NCI-H128 (cell line): Measurements from ENCODE around the gene TMEM184C.

Experiments
- DNase-seq: peaks from one replicate; lab custom pipeline; 2025; ENCODE audit not compliant: unreplicated experiment; lab: John Stamatoyannopoulos, UW

TMEM184C gene

DNA sequence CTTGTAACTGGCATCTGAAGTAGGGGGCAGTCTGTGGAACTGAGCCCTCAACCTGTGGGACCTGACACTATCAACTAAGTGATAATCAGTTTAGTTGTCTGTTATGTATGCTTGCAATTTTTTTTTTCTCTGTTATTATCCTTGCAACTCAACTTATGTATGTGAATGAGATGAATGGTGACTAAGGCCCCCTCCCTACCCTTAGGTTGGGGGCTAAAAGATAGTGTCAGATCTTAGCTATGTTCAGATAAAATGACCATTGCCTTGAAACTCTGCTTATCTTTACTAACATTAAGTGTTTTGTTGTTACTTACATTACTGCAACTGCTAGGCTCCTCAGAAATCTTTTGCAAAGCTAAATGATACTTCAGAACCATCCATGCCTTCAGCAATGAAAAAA, 31.5 kb downstream of the TMEM184C start:
- no peak for DNase-seq

DNA sequence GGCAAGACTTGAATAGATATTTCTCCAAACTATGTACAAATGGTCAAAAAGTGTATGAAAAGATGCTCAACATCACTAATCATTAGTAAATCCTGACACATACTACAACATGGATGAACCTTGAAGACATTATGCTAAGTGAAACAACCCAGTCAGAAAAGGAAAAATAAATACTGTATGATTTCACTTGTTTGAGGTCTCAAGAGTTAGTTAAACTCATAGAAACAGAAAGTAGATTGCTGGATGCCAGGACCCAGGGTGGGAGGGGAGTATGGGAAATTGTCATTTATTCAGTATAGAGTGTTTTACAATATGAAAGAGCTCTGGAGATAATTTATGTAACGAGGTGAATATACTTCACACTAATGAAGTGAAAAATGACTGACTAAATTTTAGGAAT, 34.4 kb downstream of the TMEM184C start:
- DNase-seq: no peak

DNA sequence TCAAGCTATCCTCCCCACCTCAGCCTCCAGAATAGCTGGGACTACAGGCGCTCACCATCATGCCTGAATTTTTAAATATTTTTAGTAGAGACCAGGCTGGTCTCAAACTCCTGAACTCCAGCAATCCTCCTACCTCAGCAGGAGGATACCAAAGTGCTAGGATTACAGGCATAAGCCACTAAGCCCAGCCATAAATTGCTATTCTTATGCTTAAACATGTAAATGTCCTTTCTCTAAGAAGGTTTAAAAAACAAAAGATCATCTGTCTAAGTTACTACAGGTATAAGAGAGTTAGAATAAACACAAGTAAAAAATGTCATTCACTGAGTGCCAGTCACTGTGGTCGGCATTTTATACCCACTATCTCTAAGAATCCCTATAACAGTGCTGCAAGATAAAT, 38.4 kb downstream of the TMEM184C start:
- no peak for DNase-seq

DNA sequence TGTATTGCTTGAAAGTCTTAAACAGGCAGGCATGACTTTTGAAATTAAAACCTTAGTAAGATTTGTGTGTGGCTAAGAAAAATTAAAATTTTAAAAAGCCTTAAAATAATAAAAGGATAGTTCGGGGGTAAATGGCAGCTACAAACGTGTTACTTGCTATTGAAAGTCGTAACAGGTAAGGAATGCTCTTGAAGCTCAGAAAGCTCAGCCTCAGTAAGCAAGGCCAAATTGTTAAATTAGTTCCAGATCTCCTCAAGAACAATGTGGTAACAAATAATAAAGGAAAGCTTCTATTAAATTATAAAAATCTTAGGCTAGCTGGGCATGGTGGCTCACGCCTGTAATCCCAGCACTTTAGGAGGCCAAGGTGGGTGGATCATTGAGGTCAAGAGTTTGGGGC, 41.3 kb downstream of the TMEM184C start:
- no peak for DNase-seq

DNA sequence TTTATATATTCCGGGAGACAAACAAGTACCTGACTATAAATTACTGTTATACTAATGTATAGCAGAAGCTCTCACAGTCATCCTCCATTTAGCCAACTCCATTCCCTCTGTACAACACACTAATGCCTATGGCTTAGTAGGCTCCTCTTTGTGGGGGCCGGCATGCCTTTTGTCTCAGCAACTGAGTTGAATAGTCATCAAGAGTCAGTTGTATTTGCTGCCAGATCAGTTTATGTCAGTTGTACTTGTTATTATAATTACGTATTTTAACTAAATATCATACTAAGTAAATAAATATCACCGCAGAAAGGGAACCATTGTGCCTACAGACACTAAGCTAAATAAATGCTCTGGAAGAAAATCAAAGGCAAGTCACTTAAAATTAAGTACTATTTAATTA, 56.9 kb downstream of the TMEM184C start:
- no peak for DNase-seq

DNA sequence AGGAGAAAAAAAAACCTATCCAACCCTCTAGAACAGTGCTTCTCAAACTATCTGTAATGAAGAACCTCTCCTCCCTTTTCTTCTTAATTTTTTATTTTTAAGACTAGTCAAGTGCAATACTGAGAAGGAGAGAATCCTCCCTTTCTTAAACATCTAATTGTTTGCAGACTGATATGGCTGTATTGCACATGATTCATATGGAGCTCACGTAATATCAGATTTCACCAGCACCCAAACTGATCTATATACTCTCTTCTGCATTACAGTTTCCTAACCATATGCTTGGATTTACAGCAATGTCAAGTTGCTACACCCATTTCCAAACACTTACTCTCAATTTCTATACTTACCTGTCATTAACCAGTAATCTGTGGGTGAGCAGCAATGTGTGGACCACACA, 57.3 kb downstream of the TMEM184C start:
- no peak for DNase-seq

DNA sequence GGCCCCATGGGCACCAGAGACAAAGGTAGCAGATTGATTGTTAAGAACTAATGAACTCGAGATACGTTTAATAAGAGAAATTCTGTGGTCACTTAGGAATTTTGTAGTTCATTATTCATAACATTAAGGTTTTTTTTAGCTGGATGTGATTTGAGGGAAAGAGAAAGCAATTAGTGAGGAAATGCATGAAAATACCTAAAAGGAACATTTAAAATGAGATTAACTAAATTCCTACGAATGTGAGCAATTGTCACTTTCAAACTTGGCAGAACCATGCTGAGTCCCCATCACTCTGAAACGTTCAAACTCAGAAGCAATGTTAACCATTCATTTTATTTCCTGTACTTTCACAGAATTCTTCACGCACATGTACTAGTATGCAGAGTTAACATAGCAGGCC, 60.9 kb downstream of the TMEM184C start:
- no peak for DNase-seq

DNA sequence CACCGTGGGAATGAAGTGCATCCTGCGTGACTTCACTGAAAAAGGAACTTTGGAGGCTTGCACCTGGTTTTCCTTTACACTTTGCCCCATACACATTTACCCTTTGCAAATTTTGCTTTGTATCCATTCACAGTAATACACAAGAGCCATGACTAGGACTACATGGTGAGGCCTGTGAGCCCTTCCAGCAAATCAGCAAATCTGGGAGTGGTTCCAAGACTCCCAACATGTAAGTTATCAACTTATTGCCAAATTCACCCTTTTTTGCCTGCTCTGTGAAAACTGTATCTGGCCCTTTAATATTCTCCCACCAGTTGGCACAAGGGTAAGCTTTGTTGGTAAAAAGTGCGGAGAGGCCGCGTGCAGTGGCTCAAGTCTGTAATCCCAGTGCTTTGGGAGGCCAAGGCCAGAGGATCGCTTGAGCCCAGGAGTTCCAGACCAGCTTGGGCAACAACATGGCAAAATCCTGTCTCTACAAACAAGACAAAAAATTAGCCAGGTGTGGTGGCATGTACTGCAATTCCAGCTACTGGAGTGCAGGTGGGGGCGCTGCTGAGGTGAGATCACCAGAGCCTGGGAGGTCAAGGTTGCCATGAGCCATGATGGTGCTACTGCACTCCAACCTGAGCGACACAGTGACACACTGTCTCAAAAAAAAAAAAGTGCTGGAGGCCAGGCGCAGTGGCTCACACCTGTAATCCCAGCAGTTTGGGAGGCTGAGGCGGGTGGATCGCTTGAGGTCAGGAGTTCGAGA, 61.8 kb downstream of the TMEM184C start:
- no peak for DNase-seq

DNA sequence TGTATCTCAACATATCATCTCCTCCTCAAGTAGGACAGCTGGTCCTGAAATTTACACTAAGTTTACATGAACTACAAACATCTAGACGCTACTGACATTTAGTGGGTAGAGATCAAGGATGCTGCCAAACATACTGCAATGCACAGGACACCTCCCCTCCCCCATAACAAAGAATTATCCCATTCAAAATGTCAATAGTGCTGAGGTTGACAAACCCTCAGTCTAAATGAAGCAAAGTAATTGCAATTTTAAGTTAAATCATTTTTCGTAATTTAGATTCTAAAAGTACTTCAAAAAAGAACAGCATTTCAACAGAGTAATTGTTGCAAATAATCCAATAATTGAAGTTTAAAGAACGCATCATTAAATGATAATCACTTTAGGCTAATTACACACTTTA, 65.6 kb downstream of the TMEM184C start:
- no peak for DNase-seq

DNA sequence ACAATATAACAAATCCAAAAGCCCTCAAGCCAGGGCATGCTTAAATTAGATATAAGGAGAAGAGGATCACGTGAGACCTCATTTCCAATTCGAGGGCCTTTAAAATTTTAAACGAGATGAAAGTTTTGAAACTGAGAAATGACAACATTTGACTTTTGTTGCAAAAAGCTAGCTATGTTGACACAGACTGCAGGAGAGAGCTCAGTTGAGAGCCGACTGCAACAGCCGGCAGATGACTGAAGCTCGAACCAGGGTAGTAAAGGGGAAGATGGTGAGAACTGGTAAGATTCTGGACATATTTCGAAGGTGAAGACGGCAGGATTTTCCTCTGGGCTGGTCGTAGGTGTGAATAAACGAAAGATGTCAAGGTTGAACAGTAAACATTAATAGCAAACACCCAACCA, 66.0 kb downstream of the TMEM184C start:
- no peak for DNase-seq

DNA sequence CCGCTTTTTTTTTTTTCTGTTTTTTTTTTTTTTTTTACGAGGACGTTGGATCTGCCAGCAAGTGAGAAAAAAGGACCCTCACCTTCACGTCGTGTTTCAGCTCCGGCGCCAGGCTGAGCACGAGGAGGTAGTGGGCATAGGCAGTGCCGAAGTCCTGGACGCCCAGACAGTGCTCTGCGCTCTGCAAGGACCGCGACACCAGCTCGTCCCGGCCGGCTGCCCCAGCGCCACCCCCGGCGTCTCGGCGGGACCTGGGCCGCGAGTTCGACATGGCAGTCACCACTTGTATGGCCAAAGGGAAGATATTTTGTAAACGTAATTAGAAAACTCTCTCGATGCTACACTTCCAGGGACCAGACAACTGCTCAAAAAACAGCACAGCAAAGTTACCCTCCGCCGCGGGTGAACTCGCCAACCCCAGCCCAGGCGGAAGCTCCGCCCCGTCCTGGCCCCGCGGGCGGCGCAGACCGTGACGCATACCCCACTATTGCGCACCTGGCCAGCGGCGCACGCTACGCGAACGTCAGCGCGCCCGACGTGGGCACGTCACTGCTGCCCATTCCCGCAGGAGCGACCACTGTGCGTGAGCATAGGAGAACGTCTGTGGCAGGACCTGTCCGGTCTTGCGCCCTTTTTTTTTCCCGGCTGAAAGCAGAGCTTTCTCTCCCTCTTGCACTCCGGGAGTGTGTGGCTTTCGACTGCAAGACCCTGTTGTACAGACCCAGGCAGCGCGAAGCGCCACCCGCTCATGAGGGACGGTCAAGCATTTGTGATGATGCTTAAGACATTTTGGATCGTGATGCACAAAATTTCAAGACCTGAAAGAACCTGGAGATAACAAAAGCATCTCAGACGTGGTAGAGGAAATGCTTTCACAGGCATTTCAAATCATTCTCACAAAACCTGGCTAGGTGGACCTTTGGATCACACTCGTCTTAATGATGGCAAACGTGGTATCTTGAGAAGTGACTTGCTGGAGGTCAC, 66.8 kb downstream of the TMEM184C start, which contains the start of gene PRMT9:
PRMT9 (minus strand) TSS at position 447 of the 984 bp plus-strand sequence; CDS start at position 271, 176 bp downstream.
- peak; percentile 42 for DNase-seq

DNA sequence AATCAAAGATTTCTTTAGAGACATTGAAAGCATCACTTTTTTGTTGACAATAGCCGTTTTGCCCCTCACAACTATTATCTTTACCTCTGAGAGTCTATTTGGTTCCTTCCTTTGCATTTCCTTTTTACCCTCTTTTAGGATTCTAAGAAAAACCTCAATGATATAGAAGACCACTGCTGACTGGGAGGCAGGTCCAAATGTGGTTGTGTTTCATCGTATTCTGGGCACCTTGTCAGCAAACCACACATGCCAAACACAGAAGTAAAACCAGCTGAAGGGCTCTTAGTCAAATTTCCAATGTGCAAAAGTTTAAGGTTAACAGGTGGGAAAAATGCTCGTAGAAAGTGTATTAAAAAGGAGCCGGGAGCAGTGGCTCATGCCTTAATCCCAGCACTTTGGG, 71.9 kb downstream of the TMEM184C start:
- no peak for DNase-seq

DNA sequence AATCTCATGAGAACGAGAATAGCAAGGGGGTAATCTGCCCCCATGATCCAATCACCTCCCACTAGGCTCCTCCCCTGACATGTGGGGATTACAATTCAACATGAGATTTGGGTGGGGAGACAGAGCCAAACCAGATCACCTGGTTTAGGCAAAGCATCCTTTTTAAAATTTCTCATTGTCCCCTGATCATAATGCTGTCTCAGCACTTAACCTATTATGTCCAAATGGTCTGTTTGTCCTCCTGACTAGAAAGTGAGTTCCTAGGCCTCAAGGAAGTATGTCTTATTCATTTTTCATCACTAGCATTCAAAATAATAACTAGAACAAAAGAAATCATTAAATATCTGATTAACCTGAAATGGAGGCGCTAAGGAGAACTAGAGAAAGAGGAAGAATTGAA, 74.6 kb downstream of the TMEM184C start:
- DNase-seq: no peak

DNA sequence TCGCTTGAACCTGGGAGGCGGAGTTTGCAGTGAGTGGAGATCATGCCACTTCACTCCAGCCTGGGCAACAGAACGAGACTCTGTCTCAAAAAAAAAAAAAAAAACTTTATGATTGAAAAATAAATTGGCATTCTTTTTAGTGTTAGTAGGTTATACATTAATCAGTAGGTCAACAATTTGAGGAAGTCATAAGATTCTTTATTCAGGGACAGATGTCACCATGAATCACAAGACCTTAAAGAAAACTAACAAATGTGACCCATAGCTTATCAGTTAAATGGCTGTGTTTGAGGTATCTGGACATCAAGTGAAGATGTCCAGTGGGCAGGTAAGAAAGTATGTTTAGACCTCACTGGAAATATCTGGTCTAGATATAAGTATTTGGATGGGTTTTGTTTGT, 76.0 kb downstream of the TMEM184C start:
- DNase-seq: no peak

DNA sequence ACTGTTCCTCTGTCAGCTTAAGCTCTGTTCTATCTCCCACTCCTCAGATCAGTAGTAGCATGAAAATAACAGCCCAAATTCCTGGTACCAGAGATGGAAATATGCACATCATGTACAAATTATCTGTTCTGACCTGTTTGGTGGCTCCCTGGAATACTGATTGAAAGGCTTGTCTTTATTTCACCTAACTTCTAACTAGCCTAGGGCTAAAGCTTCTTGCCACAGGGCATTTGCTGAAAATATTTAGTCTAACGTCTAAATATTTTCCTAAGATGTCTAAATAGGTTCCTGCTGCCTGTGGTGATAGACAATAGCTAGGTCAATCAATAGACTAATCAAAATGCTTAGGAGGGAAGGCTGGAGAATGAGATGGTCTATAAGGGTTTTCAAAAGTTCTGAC, 79.7 kb downstream of the TMEM184C start:
- DNase-seq: no peak

DNA sequence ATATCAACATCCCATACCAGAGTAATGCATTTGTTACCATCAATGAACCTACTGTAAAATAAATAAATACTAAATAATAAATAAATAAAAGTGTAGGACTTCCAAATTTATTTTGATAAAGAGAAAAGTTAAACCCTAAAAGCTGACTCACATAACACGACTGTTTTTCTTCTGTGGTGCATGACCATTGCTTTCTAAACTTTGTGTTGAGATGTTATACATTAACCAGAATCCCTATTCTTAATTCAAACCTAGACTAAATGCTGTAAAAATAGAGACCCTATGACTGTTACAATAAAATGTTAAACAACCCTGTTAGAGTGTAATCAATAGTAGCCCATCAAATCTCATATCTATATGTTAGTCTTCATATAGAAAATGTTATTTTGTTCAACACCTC, 87.6 kb downstream of the TMEM184C start:
- no peak for DNase-seq

DNA sequence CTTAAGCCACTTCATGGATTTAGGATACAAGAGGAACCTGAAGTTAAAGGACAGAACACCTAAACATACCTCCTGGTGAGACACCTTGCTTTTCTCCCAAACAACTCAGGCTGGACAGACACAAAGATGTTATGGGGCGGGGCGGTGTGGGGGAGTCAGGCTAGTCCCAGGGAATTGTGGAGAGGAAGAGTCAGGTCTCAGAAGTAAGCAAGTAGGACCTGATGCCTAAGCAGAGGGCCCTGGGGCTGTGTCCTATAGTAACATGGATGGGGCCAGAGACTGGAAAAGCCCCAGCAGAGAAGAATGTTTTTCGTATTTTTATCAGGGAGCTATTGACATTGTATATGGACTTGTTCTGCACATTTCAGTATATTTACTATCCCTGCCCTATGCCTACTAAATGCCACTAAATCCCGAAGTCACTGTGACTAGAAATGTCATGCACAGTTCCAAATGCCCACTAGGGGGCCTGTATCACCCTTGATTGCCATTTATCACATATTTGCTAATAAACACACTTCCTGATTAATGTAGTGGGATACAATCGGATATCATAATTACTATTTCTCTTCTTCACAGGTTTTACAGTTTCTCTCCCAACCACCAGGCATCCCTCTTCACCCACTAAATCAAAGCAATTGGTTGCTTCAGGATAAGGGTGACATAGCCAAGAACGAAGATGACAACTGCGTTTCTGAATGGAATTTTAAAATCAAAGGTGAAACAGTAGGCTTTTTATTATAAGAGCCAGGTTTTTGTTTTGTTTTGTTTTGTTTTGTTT, 90.9 kb downstream of the TMEM184C start:
- DNase-seq: no peak

DNA sequence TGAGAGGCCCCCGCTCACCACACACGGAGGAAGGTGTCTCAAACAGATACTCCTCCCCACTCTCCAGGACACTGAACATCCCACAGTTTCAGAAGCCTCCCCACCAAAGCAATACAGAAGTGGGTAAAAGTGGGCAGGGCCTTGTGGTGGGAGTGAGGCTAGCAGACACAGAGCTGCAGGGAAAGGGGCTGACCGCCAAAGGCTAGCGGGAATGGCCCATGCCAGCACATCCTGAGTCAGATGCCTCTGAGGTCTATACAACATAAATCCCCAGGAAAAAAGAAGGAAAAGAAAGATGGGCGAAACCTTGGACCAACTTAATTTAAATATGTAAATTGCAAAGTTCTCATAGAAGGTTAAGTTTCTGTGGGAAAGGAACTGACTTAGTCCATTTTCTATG, 92.8 kb downstream of the TMEM184C start:
- DNase-seq: no peak

DNA sequence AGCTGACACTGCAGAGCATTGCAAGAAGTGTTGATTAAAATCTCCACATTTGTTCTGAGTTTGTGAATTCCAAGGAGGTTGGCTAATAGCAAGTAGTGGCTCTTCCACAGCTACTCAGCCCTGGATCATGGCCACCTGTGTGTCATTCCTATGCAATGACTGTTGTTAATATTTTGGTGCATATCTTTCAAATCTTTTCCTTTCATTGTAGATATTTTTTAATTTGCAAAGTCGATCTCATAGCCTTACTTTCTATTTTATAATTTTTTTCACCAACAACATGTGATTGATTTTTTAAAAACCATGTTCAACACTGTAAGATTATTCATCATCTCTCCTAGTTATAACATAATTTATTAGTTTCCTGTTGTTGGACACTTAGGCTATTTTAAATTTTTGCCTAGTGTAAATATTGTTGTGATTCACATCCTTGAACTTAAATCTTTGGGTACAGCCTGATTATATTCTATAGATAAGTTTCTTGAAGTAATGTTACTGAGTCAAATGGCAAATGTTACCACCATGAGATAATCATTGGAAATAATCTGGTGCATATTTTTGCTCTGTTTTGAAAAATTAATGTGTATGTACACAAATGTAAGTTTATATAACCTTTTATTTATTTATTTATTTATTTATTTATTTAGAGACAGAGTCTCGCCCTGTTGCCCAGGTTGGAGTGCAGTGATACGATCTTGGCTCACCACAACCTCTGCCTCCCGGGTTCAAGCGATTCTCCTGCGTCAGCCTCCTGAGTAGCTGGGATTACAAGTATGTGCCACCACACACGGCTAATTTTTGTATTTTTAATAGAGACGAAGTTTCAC, 97.6 kb downstream of the TMEM184C start:
- no peak for DNase-seq

DNA sequence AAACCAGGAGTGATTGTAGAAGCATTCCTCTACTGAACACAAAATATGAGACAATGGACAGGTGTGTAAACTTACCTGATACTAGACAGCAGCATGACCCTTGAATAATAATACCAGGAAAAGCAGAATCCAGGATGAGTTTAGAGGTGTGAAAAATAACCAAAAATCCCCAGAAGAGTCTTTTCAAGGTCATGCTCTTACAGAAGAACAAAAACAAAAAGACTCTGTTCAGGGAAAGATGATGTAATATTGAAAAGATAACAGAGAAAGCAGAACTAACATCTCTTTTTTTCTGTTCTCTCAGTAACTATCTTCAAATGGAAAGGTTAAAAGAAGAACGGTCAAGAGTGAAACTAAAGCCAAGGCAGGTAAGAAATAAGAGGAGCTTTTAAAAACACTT, 100.7 kb downstream of the TMEM184C start:
- DNase-seq: no peak
